HUES64 (cell line): ENCODE results near the gene EXOC2.

ENCODE experiments used
- H3K27ac ChIP-seq: 2 replicates; pipeline ENCODE4 v1.7.0; 2013; ENCODE audit warnings: low read depth, low read length, inconsistent platforms
- H3K27me3 ChIP-seq: 2 replicates; pipeline ENCODE4 v1.6.1; 2013; ENCODE audit warnings: mild to moderate bottlenecking, low read length; ENCODE audit not compliant: insufficient read depth
- H3K36me3 ChIP-seq: 2 replicates; pipeline ENCODE4 v1.6.1; 2013; ENCODE audit warnings: mild to moderate bottlenecking, low read length; ENCODE audit not compliant: insufficient read depth
- H3K4me1 ChIP-seq: 2 replicates; pipeline ENCODE4 v1.6.1; 2013; ENCODE audit warnings: mild to moderate bottlenecking, low read length, moderate library complexity; ENCODE audit not compliant: insufficient read depth
- H3K4me3 ChIP-seq: 2 replicates; pipeline ENCODE4 v1.5.1; 2013; ENCODE audit warnings: mild to moderate bottlenecking, low read length, moderate library complexity
- H3K9ac ChIP-seq: 2 replicates; pipeline ENCODE4 v1.6.1; 2013; ENCODE audit warnings: mild to moderate bottlenecking, low read depth, low read length
- H3K9me3 ChIP-seq: 2 replicates; pipeline ENCODE4 v1.6.1; 2013; ENCODE audit warnings: low read depth, low read length; ENCODE audit not compliant: insufficient read depth
- WGBS: fragments of 150-250, 120-280 bp; methylation state at CpG from one replicate; pipeline ENCODE4 v1.1.7; 2013; ENCODE audit warnings: missing lambda C conversion rate; 5-methylcytosine and 5-hydroxymethylcytosine counted together

EXOC2 gene

DNA sequence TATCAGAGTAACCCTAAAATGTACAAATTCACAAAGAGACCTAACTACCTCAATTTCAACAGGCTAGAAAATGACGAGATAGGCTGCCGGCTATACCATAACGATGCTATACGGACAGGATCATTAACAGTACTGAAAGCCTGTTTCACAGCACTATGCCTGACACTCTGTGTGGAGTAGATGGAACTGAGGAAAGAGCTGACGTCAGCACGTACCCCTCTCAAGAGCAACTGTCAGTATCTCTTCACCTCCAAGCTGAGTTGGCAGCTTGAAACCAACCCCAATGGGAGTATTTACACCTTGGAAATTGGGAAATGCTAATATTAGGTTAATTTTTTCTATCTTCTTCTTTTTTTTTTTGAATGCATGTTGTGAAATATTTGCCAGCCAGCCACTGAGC is 89.7 kb downstream of the EXOC2 start:
- no peaks in the 10 kb centered on the region for H3K4me1 ChIP-seq
- no peak overlapping the region for H3K9ac ChIP-seq
- 97% methylated on average over 6 of the region's 6 CpGs for WGBS
- H3K9me3 ChIP-seq = no peaks in the 10 kb centered on the region
- H3K4me3 ChIP-seq = no peak overlapping the region
- peaks cover 25% of the 10 kb centered on the region for H3K36me3 ChIP-seq
- H3K27me3 ChIP-seq = no peaks in the 10 kb centered on the region
- H3K27ac ChIP-seq = no peak overlapping the region

DNA sequence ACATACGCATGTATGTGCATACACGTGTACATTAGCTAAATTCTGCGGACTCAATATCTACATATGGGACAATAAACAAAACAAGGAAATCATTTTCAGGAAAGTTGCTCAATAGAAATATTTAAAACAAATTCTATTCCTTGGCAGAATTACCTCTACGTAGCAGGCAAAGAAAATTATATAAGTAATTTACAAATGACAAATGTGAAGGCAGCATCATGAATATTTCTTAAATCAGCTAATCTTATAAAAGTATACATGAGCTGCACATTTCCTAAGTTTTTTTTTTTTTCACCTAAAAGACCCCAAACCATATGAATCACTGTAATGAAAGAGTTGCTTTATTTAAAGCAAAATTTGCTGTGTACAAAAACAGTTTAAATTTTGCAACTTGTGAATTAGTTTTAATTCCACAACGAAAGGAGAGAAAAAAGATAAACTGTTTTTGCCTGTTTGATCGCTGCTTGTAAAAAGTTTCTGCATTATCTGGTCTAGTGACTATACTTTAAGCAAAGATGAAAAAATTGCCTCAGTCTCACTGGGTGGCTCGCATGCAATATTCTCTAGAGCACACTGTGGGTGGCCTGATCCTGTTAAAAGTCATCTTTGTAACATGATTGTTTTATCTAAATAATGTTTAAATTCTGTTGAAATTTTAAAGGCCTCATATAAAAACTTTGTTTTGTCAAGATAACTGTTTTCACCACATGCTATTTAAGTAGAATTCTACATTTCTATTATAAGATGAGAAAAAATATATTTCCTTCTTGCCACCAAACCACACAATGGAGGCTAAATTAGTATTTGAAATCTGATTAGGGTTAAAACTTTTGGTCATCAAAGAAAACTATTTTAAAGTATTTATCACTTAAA is 93.1 kb downstream of the EXOC2 start:
- no peaks in the 10 kb centered on the region for H3K27me3 ChIP-seq
- whole genome bisulfite sequencing = 93% methylated on average over 6 of the region's 7 CpGs
- H3K4me1 ChIP-seq = no peaks in the 10 kb centered on the region
- no peak overlapping the region for H3K9ac ChIP-seq
- no peak overlapping the region for H3K27ac ChIP-seq
- H3K4me3 ChIP-seq = no peak overlapping the region
- H3K36me3 ChIP-seq = peaks cover 36% of the 10 kb centered on the region
- no peaks in the 10 kb centered on the region for H3K9me3 ChIP-seq

DNA sequence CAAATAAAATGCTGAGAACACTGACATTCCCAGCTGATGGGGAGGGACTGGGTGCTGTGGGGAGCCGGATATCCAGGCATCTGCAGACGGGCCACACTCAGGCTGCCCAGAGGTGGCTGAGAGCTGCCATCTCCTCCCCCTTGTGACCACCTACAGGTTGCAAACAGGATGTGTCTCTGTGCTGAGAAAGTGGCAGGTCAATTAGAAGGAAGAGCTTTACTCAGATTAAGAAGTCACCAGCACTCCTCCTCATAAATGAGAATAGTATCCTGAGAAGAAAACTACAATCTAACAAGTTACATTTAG is 99.1 kb downstream of the EXOC2 start:
- Histone ChIP-seq H3K36me3 (peaks cover 54% of the 10 kb centered on the region), H3K27ac (no peak overlapping the region), H3K4me3 (no peak overlapping the region), H3K27me3 (no peaks in the 10 kb centered on the region), H3K9ac (no peak overlapping the region), H3K9me3 (no peaks in the 10 kb centered on the region), H3K4me1 (peaks cover 13% of the 10 kb centered on the region; the same call in 1 of the 2 replicates)
- WGBS = 62% methylated on average over 2 of the region's 2 CpGs

DNA sequence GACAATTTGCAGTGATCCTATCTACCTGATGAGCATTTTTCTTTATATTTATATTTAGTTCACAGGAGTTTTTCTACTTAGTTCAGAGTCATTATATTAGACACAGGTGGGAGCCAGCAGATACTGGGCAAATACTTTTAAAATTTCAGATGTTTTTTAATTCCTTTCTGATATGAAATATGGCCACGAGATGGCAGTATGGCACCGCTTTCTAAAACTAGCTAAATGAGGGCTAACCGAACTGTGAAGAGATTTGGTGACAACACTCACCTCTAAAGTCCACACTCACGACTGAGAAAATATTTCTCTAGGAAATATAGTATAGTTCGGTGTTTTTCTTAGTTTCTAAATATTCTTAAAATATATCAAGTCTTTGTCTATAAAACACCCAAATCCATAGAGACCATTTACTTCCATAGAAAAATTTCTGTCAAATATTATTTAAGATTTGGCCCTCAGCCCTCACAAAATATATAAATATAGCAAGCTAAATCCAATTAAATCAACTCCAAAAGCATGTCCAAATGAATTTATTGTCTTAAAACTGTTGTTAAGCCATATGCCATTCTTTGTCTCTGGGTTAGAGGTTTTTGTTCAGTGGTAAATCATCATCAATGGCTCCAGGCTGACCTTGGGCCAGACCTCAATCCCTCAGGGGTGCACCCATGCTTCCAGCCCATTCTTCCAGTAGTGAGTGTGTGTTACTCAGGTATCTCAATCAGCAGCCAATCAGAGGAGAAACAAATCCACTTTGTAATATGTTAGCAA is 99.6 kb downstream of the EXOC2 start:
- no peak overlapping the region for H3K9ac ChIP-seq
- no peak overlapping the region for H3K4me3 ChIP-seq
- WGBS = 29% methylated on average over 2 of the region's 5 CpGs
- peaks cover 54% of the 10 kb centered on the region for H3K36me3 ChIP-seq
- peaks cover 13% of the 10 kb centered on the region; the same call in 1 of the 2 replicates for H3K4me1 ChIP-seq
- no peaks in the 10 kb centered on the region for H3K27me3 ChIP-seq
- H3K27ac ChIP-seq = no peak overlapping the region
- no peaks in the 10 kb centered on the region for H3K9me3 ChIP-seq

DNA sequence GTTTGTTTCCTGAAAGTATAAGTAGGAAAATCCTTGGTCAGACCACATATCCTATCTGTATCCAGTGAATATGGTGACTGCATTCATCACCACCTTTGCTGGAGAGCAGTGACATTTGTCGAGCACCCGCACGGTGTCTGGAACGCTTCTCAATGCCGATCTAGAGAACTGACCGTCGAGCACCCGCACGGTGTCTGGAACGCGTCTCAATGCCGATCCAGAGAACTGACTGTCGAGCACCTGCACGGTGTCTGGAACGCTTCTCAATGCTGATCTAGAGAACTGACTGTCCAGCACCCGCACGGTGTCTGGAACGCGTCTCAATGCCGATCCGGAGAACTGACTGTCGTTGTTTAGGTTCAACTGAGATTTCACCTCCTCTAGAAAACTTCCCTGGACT is 103.8 kb downstream of the EXOC2 start:
- Histone ChIP-seq H3K4me1 (peaks cover 22% of the 10 kb centered on the region), H3K9ac (no peak overlapping the region), H3K27ac (no peak overlapping the region), H3K27me3 (no peaks in the 10 kb centered on the region), H3K4me3 (no peak overlapping the region), H3K9me3 (no peaks in the 10 kb centered on the region), H3K36me3 (peaks cover 34% of the 10 kb centered on the region)
- 96% methylated on average over 22 of the region's 22 CpGs for WGBS

DNA sequence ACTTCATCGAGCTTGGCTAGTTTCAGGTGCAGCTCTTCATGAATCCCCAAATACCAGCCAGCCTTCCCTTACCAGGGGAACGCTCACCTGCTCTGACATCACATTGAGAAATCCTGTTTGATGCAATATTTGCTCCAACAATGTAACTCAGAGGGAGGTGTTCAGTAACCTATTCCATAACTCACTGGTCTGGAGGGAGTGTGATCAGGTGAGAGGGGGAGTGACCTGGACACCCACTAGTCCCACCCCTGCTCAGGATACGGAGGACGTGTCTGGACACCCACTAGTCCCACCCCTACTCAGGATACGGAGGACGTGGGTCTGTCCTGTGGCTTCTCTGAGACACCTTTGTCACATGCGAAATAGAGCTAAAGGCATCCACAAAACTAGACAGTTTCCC is 106.4 kb downstream of the EXOC2 start:
- Histone ChIP-seq H3K4me1 (peaks cover 38% of the 10 kb centered on the region), H3K9me3 (no peaks in the 10 kb centered on the region)

DNA sequence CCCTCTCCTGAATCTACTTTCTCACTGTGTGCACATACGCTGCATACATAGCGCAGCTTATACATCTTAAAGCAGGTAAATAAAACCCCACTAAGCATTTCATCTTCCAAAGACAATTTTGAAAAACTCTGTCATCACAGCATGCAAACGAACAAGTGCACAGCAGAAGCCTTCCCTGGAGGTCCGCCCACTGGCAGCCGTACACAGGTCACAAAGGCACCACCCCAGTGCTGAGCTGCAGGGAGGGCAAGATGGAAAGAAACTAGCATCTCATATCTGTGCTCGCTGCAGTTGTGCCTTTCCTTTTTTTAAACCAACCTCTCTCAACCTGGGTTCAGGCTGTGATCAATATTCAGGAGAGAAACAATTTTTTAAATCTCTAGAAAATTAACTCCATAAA is 109.3 kb downstream of the EXOC2 start:
- no peak overlapping the region for H3K27ac ChIP-seq
- no peak overlapping the region for H3K9ac ChIP-seq
- H3K4me3 ChIP-seq = no peak overlapping the region
- H3K27me3 ChIP-seq = no peaks in the 10 kb centered on the region
- H3K36me3 ChIP-seq = peaks cover 4% of the 10 kb centered on the region; the same call in 1 of the 2 replicates
- 66% methylated on average over 6 of the region's 6 CpGs for WGBS
- peaks cover 42% of the 10 kb centered on the region for H3K4me1 ChIP-seq
- no peaks in the 10 kb centered on the region for H3K9me3 ChIP-seq

More for the DNA sequence above, 106.4 kb downstream of the EXOC2 start:
- no peak overlapping the region for H3K9ac ChIP-seq
- H3K36me3 ChIP-seq = peaks cover 24% of the 10 kb centered on the region; the same call in 1 of the 2 replicates
- H3K4me3 ChIP-seq = no peak overlapping the region
- no peaks in the 10 kb centered on the region for H3K27me3 ChIP-seq
- WGBS = 93% methylated on average over 7 of the region's 7 CpGs
- H3K27ac ChIP-seq = no peak overlapping the region

DNA sequence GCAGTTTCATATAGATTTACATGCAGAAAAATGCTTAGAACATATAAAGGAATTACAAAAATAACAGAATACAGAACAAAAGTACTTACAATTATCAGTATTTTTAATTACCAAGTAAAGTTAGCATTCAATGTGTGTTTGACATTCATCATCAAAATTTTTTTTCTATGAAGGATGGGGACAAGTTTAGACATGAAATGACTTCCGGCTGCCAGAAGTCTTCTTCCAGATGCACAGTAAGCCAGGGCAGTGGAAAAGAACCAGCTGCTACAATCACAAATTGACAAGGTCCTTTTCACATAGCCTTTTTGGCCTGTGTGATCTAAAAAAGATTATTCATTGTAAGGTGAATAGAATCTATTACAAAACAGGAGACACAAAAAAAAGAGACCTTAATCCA is 109.8 kb downstream of the EXOC2 start:
- WGBS = 93% methylated on average over 1 of the region's 1 CpG
- Histone ChIP-seq H3K9ac (no peak overlapping the region), H3K4me1 (peaks cover 42% of the 10 kb centered on the region), H3K4me3 (no peak overlapping the region), H3K36me3 (0 out of 2 replicates have a peak, but pooled peaks cover 2% of the 10 kb centered on the region), H3K27me3 (no peaks in the 10 kb centered on the region), H3K27ac (peak overlapping the region; percentile 20; the same call in 1 of the 2 replicates), H3K9me3 (no peaks in the 10 kb centered on the region)

DNA sequence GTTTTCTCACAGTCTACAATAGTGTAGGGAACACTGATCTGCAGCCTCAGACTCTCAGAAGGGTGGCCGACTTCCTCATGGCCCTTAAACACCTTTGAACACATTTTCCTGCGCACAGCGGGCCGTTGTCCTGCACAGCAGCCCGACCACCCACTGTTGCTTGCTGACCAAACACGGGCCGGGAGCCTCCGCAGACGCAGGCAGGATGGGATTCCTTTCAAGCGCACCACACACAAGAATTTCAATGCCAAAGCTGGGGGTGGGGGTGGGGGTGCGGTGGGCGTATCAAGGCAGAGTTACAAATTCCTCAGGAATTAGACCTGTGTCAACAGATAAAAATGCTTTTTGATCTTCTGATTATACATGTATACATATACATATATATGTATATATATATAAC is 110.6 kb downstream of the EXOC2 start:
- peaks cover 42% of the 10 kb centered on the region for H3K4me1 ChIP-seq
- H3K27ac ChIP-seq = peak overlapping the region; percentile 69
- H3K9ac ChIP-seq = peak overlapping the region; percentile 64
- WGBS = 3% methylated on average over 8 of the region's 12 CpGs
- H3K4me3 ChIP-seq = peak overlapping the region; percentile 29
- H3K9me3 ChIP-seq = no peaks in the 10 kb centered on the region
- no peaks in the 10 kb centered on the region for H3K27me3 ChIP-seq
- no peaks in the 10 kb centered on the region for H3K36me3 ChIP-seq

DNA sequence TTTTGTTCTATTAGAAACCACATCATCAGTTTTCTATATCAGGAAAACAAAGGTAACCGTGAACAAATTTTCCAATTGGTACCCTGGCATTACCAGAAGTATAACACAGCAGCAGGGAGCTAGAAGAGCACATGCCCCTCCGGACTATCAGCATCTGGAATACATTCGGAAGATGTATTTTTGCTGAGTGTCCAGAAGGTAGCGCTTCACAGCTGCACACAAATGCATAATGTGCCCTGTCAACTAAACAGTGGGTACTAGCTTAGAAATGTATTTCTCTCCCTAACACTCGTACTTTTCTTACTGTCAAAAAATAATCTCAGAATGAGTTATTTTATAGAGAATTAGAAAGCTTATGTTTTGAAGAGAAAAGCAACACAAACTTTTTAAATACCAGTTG is 113.6 kb downstream of the EXOC2 start:
- Histone ChIP-seq H3K9ac (no peak overlapping the region), H3K27ac (no peak overlapping the region), H3K36me3 (peaks cover 24% of the 10 kb centered on the region), H3K27me3 (no peaks in the 10 kb centered on the region), H3K4me3 (no peak overlapping the region), H3K9me3 (peaks cover 13% of the 10 kb centered on the region), H3K4me1 (peaks cover 29% of the 10 kb centered on the region)
- WGBS = 94% methylated on average over 4 of the region's 5 CpGs

DNA sequence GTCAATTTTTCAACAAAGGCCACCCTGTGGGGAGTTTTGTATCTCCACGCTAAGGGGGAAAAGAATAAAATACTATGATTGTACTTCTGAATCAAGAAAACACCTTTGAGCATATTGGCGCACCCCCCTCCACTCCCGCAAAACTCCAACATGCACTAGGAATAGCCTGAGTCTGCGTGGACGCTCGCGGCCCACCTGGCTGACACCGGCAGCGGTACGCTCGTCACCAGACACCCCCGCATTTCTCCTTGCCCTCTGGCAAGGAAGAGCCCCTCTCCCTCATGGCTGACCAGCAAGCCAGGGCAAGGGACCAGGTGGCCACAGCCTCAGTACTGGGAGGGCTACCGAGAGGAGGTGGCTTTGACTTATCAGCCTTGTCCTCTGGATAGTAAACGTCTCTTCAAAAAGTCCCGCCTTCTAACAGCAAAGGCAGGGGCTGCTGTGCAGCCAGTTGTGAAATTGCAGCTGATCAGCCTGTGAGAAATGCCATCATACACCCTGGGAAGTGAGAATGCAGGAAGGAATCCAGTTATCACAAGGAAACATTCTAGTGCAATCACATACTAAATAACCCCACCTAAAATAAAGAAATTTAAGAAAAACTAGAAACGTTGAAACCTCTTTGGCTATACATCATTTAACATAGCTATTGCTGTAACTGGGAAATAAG is 120.2 kb downstream of the EXOC2 start:
- no peak overlapping the region for H3K27ac ChIP-seq
- H3K27me3 ChIP-seq = no peaks in the 10 kb centered on the region
- WGBS = 89% methylated on average over 15 of the region's 16 CpGs
- H3K9me3 ChIP-seq = peaks cover 13% of the 10 kb centered on the region
- no peak overlapping the region for H3K9ac ChIP-seq
- H3K36me3 ChIP-seq = peaks cover 58% of the 10 kb centered on the region
- no peak overlapping the region for H3K4me3 ChIP-seq
- no peaks in the 10 kb centered on the region for H3K4me1 ChIP-seq
